Measurements from ENCODE around the gene C5AR2.
"Not testable (repeated sequence)": the region's sequence is repeated elsewhere in the genome, so short reads cannot be mapped to it uniquely, and the experiment has no call there.

The C5AR2 gene

DNA sequence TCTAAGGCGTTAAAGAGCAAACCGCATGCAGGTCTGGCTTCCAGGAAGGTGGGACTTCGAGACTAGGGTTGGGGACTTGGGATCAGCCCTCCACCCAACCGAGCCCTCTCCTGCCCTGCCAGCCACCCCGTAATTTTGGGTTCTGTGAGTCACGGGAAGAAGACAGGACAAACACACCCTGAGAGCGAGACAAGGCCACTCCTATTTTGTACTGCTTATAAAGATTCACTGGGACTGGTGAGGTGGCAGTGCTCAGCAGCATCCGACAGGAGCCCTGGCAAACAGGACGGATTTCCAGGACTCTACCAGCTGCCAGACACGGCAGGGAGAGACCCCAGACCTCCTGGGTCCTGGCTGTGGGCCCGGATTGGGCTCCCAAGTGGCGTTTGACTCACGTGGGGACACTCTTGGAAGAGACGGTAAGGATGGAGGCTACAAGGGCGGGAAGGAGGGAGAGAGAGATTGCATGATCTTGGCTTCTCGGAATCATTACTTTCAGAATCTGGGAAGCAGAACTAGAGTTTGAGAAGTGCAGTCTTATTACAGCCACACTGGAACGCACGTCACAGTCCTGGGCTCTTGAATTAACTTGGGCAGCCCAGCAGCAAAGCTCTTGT, at the start of gene C5AR2:
Gene C5AR2 (plus strand): TSS at position 245 of the 617 bp plus-strand sequence. CDS start 8,625 bp downstream, outside the sequence.
- TF ChIP-seq, protein P1, sequence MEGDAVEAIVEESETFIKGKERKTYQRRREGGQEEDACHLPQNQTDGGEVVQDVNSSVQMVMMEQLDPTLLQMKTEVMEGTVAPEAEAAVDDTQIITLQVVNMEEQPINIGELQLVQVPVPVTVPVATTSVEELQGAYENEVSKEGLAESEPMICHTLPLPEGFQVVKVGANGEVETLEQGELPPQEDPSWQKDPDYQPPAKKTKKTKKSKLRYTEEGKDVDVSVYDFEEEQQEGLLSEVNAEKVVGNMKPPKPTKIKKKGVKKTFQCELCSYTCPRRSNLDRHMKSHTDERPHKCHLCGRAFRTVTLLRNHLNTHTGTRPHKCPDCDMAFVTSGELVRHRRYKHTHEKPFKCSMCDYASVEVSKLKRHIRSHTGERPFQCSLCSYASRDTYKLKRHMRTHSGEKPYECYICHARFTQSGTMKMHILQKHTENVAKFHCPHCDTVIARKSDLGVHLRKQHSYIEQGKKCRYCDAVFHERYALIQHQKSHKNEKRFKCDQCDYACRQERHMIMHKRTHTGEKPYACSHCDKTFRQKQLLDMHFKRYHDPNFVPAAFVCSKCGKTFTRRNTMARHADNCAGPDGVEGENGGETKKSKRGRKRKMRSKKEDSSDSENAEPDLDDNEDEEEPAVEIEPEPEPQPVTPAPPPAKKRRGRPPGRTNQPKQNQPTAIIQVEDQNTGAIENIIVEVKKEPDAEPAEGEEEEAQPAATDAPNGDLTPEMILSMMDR (IDR thresholded peaks at IDR 0.05; ENCODE audit: borderline replicate concordance, control extremely low read depth, extremely low read depth, insufficient read depth, missing control alignments): no peak
- in situ Hi-C loops (cut with MboI; ENCODE audit: low sequenced_read_pairs, unreplicated experiment): no loop called here
- DNase-seq (ENCODE audit: low spot score): no peak

DNA sequence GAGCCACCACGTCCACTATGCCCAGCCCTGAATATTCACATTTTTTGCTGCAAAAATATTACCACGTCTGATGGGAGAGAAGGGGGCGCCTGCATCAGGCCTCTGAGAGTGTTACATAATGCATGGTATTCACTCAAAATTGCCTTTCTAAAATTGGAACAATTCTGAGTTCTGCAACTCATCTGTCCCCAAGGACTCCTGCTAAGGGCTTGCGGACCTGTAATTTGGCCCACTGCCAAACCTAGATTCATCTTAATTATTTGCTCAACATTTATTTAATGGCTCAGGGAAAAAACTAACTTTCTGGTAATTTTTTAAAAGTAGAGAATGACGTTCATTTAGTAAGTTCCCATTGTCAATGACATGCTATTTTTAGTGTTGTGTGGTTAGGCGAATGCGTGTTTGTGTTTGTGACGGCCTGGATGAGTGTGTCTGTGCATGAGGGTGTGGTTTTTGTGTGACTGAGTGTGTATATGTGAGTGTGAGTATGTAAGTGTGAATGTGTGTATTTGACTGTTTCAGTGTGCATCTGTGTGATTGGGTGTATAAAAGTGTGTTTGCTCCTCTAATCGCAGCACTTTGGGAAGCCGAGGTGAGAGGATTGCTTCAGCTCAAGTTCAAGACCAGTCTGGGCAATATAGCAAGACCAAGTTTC, 48.4 kb upstream of the C5AR2 start:
- TF ChIP-seq, protein P1 (IDR thresholded peaks at IDR 0.05; ENCODE audit: borderline replicate concordance, control extremely low read depth, extremely low read depth, insufficient read depth, missing control alignments): no peak
- in situ Hi-C loops (cut with MboI; ENCODE audit: low sequenced_read_pairs, unreplicated experiment): no loop called here
- DNase-seq (ENCODE audit: low spot score): no peak

DNA sequence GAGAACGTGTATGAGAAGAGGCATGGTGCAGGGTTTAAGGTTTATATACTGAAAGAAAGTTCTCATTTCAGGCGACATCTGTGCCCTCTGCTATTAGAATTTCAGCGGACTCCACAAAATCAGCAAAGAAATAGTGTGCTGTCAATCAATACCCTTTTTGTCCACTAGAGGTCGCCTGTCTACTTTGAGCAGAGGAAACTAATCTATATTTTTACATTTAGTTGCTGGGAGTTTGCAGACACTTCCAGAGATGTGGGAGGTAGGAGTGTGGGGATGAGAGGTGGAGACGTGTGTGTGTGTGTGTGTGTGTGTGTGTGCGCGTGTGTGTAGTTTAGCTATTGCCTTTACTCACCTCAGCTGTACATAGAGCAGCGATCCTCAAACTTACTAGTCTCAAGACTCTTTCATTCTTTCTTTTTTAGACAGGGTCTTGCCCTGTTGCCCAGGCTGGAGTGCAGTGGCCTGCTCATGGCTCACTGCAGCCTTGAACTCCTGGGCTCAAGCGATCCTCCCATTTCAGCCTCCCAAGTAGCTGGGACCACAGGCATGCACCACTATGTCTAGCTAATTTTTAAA, 47.6 kb upstream of the C5AR2 start:
- in situ Hi-C loops (cut with MboI; ENCODE audit: low sequenced_read_pairs, unreplicated experiment): no loop called here
- DNase-seq (ENCODE audit: low spot score): peak; percentile 56
- TF ChIP-seq, protein P1 (IDR thresholded peaks at IDR 0.05; ENCODE audit: borderline replicate concordance, control extremely low read depth, extremely low read depth, insufficient read depth, missing control alignments): peak; percentile 83

DNA sequence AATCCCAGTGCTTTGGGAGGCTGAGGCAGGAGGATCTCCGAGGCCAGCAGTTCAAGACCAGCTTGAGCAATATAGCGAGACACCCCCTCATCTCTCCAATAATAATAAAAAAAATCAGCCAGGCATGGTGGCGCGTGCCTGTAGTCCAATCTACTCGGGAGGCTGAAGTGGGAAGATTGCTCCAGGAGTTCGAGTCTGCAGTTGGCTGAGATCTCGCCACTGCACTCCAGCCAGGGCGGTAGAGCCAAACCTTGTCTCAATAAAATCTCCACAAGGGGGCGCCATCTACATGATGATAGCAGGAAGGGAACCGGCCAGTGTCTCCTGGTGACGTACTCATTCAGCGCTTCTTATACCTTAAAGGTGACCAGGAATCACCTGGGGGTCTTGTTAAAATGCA, 35.9 kb upstream of the C5AR2 start:
- TF ChIP-seq, protein P1 (IDR thresholded peaks at IDR 0.05; ENCODE audit: borderline replicate concordance, control extremely low read depth, extremely low read depth, insufficient read depth, missing control alignments): peak; percentile 81
- in situ Hi-C loops (cut with MboI; ENCODE audit: low sequenced_read_pairs, unreplicated experiment): loop anchor here (10.0 kb wide), 3 partner anchors 89 to 409 kb away; partner anchors contain the start of gene MEIS3
- peak; percentile 81 for DNase-seq (ENCODE audit: low spot score)

DNA sequence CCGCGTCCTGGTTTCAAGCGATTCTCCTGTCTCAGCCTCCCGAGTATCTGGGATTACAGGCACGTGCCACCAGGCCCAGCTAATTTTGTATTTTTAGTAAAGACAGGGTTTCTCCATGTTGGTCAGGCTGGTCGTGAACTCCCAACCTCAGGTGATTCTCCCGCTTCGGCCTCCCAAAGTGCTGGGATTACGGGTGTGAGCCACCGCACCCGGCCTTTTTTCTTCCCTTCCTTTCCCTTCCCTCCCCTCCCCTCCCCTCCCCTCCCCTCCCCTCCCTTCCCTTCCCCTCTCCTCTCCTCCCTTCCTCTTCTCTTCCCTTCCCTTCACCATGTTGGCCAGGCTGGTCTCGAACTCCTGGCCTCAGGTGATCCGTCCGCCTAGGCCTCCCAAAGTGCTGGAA, 31.1 kb upstream of the C5AR2 start:
- in situ Hi-C loops (cut with MboI; ENCODE audit: low sequenced_read_pairs, unreplicated experiment); DNase-seq (ENCODE audit: low spot score): not testable (repeated sequence)

DNA sequence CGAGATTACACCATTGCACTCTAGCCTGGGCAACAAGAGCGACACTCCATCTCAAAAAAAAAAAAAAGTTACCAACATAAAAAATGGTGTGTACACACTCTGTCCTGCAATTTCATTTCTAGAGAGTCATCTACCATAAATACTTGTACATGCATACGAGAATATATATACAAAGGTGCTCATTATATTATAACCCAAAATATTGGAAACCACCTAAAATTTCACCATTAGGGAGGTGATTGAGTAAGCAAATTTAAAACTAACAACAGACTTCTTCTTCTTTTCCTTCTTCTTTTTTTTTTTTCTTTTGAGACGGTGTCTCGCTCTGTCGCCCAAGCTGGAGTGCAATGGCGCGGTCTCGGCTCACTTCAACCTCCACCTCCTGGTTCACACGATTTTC, 29.7 kb upstream of the C5AR2 start:
- DNase-seq (ENCODE audit: low spot score): no peak
- in situ Hi-C loops (cut with MboI; ENCODE audit: low sequenced_read_pairs, unreplicated experiment): no loop called here
- TF ChIP-seq, protein P1 (IDR thresholded peaks at IDR 0.05; ENCODE audit: borderline replicate concordance, control extremely low read depth, extremely low read depth, insufficient read depth, missing control alignments): no peak

DNA sequence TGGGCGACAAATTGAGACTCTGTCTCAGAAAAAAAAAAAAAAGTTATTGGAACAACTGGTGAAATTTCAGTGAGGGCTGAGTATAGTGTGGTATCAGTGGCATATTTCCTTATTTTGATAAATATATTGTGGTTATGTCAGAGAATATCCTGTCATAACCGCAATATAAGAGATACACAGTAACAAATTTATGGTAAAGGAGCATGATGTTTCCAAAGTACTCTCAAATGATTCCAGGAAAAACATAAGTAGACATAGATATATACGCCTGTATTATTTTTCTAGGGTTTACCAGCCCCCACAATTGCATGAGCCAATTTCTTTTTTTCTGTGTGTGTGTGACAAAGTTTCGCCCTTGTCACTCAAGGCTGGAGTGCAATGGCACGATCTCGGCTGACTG, 28.0 kb upstream of the C5AR2 start:
- in situ Hi-C loops (cut with MboI; ENCODE audit: low sequenced_read_pairs, unreplicated experiment): no loop called here
- TF ChIP-seq, protein P1 (IDR thresholded peaks at IDR 0.05; ENCODE audit: borderline replicate concordance, control extremely low read depth, extremely low read depth, insufficient read depth, missing control alignments): no peak
- DNase-seq (ENCODE audit: low spot score): no peak

Data from GM13976 (cell line).